ENCODE results near the gene CKB.

DNA sequence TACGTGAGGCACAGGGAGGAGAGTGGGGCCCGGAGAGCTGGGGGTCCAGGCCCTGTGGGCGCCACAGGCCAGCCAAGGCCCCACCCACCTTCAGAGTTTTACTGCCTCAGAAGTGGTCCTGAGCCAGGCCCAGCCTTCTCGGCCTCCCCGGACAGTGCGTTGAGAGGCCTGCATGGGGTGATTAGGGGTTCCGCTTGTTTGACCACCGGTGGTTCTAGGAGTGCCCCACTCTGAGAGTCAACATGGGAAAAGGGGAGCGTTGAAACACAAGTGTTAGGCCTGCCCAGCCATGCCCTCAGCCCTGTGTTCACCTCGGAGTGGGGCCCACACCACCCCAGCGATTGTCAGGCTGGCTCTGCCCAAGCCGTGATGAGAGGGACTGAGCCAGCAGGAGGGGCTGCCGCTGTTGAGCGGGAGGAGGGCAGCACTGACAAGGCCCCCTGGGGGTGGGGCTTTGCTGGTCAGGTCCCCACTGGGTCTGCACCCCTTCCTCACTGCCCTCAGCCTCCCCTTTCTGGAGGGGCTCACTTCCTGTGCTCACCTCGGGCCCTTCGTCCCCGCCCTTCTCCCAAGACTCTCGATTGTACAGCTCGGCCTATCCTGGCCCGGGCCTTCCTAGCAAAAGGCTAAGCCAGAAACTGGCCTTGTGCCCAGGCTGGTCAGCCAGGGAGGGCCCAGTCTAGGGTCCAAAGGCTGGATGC lies 4.8 kb downstream of the CKB start:
- TF ChIP-seq CTCF (IDR thresholded peaks at IDR 0.05) (no peak), POLR2A (IDR thresholded peaks at IDR 0.05) (no peak), POLR2AphosphoS5 (IDR thresholded peaks at IDR 0.05) (no peak)
